GM21737 (cell line): ENCODE data around the gene TEX14.
"Not testable (repeated sequence)": the region's sequence is repeated elsewhere in the genome, so short reads cannot be mapped to it uniquely, and the experiment has no call there.

Experiments
- ATAC-seq: cut with Tn5 transposase; IDR thresholded peaks from one replicate; pipeline ENCODE4 v1.9.1; 2021; ENCODE audit warnings: mild to moderate bottlenecking, moderate library complexity; ENCODE audit not compliant: unreplicated experiment

Gene TEX14

GRCh38 chr17:58568044-58568799, 123.6 kb downstream of the TEX14 start:
- ATAC-seq = no peak

GRCh38 chr17:58565389-58566311, 126.2 kb downstream of the TEX14 start:
- no peak for ATAC-seq

GRCh38 chr17:58564971-58565370, 126.9 kb downstream of the TEX14 start:
- no peak for ATAC-seq

- no peak for ATAC-seq
These were observed 127.6 kb downstream of the TEX14 start for GRCh38 chr17:58564243-58564642.

GRCh38 chr17:58560511-58560910, 131.3 kb downstream of the TEX14 start:
- ATAC-seq = no peak

- ATAC-seq = no peak
These were observed 133.9 kb downstream of the TEX14 start for GRCh38 chr17:58557981-58558380.

GRCh38 chr17:58556833-58557250, 135.0 kb downstream of the TEX14 start:
- no peak for ATAC-seq

GRCh38 chr17:58555109-58555508, 136.7 kb downstream of the TEX14 start:
- ATAC-seq = not testable (repeated sequence)

GRCh38 chr17:58541249-58541648, 150.6 kb downstream of the TEX14 start:
- ATAC-seq = no peak

- ATAC-seq = no peak
These were observed 152.1 kb downstream of the TEX14 start for GRCh38 chr17:58539698-58540097.

GRCh38 chr17:58538811-58539409, 152.9 kb downstream of the TEX14 start:
- ATAC-seq = no peak

GRCh38 chr17:58537266-58537665, 154.6 kb downstream of the TEX14 start:
- no peak for ATAC-seq

- no peak for ATAC-seq
These were observed 155.3 kb downstream of the TEX14 start for GRCh38 chr17:58536542-58536941.

GRCh38 chr17:58535431-58535830, 156.4 kb downstream of the TEX14 start:
- no peak for ATAC-seq

GRCh38 chr17:58534901-58535421, 156.9 kb downstream of the TEX14 start:
- ATAC-seq = no peak

GRCh38 chr17:58534331-58534730, 157.5 kb downstream of the TEX14 start:
- no peak for ATAC-seq

- no peak for ATAC-seq
These were observed 158.1 kb downstream of the TEX14 start for GRCh38 chr17:58533616-58534188.

GRCh38 chr17:58532555-58532951, 159.3 kb downstream of the TEX14 start:
- ATAC-seq = no peak

- peak; percentile 53 for ATAC-seq
These were observed 159.9 kb downstream of the TEX14 start for GRCh38 chr17:58531661-58532554.

- ATAC-seq = no peak
These were observed 160.7 kb downstream of the TEX14 start for GRCh38 chr17:58531122-58531521.
